ENCODE results near the gene UPB1.

UPB1 gene

DNA sequence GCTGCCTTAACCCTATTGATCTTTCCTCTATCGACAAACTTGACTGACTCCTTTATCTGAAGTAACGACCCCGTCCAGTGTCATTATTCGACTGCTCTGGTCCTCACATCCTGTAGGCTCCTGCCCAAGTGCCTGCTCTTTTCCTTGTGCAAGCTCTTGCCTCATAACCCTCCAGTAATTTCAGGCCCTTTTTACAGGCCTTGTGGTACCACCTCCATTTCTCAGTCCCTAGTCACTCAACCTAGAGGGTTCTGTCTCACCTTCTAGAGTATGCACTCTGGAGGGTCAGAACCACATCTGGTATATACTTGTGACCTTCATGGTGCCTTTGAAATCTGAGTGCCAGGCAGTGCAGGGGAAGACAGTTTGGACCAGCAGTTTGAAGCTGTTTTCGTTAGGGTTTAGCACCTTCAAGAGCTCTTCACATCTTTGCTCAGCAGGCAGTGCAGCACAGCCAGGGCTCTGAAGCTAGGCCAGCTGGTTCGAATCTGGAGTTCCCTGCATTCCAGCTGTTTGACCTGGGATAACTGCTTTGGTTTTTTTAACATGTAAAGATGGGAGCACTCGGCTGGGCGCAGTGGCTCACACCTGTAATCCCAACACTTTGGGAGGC lies 71.9 kb downstream of the UPB1 start:
- no peak for DNase-seq

DNA sequence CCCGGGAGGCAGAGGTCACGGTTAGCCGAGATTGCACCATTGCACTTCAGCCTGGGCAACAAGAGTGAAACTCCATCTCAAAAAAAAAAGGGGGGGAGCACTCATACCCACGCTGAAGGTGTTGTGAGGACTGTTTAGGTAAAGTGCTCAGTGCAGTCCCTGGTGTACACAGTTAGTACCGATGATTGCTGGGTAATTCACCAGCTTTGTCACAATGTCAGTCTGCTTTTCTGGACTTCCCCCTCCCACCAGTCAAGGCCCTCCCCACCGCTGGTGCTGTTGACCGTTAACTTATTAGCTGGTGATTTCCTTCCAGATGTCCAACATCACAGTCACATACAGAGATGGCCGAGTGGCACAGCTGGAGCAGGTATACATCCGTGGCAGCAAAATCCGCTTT lies 72.5 kb downstream of the UPB1 start:
- DNase-seq: no peak

DNA sequence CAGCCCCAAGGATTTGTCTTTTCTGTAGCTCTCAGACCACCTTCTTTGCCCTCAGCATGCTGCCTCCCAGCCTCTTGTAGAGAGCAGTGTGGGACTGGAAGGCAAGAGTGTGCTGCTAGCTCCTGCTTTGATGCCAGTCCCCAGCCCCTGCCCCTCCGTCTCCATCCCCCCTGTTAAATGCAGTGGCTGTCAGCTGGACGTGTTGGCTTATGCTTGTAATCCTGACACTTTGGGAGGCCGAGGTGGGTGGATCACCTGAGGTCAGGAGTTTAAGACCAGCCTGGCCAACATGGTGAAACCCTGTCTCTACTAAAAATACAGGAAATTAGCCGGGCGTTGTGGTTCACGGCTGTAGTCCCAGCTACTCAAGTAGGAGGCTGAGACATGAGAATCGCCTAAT lies 76.1 kb downstream of the UPB1 start:
- no peak for DNase-seq

DNA sequence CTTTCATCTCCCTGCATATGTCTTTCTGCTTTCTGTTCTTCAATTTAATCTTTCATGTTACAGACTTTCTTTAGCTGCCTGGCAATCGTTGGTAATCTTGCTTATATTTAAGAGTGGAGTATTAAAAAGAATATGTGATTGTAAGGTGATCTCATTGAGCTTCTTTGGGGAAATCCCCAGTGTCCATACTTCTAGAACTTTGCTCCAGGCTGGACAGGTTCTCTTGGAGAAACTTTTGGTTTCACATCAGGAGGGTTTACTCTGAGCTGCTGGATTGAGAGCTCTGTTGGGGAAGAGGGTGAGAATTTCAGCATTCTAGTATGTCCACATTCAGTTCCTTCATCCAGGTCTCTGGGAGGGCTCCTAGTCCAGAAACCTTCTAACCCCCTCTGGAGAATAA lies 81.6 kb downstream of the UPB1 start:
- DNase-seq: no peak

Data from C1 segment of cervical spinal cord (tissue), 14 donors.